Activated B cell treated with CpG ODN at 0.5 μM for 24 hours (primary cell): ENCODE measurements around the gene DAPK3. TPM values are rescaled to one million over a fixed set of nuclear protein-coding genes. Genes with fewer than 3 reads are reported as not detected.

Experiments
- ATAC-seq: fragments of 200-7000 bp; cut with Tn5 transposase; one replicate; pipeline ENCODE4 v1.10.0; 2021; ENCODE audit warnings: low read depth, mild to moderate bottlenecking, moderate library complexity
- CTCF ChIA-PET: fragments of 350-600 bp; sonication (Branson Sonifier 250); formaldehyde crosslinking; loops from one replicate; lab custom pipeline; 2021; ENCODE audit warnings: antibody characterized with exemption; lab: Charles Lee
- POLR2A ChIA-PET: fragments of 350-600 bp; sonication (Branson Sonifier 250); formaldehyde crosslinking; loops from one replicate; lab custom pipeline; 2021; ENCODE audit warnings: antibody characterized with exemption; lab: Charles Lee
- DNase-seq: peaks from one replicate; pipeline ENCODE4 v3.0.0; 2022
- H3K27ac Mint-ChIP-seq: one replicate; pipeline ENCODE4 v1.8.0; 2020; ENCODE audit warnings: mixed read lengths
- H3K27me3 Mint-ChIP-seq: one replicate; pipeline ENCODE4 v1.8.0; 2021; ENCODE audit warnings: mixed read lengths
- H3K36me3 Mint-ChIP-seq: one replicate; pipeline ENCODE4 v1.8.0; 2021; ENCODE audit warnings: low read depth, mixed read lengths
- H3K4me1 Mint-ChIP-seq: one replicate; pipeline ENCODE4 v1.8.0; 2021; ENCODE audit warnings: mixed read lengths
- H3K4me3 Mint-ChIP-seq: one replicate; pipeline ENCODE4 v1.8.0; 2020; ENCODE audit warnings: mild to moderate bottlenecking, mixed read lengths
- H3K9me3 Mint-ChIP-seq: one replicate; pipeline ENCODE4 v1.8.0; 2020; ENCODE audit warnings: mixed read lengths
- CTCF ChIP-seq: fragments of 200-600 bp; IDR thresholded peaks from one replicate; pipeline ENCODE4 v1.8.0; 2022; ENCODE audit warnings: antibody characterized with exemption, mild to moderate bottlenecking
- intact Hi-C: fragments of 100-400 bp; cut with micrococcal nuclease; formaldehyde crosslinking; loops from one replicate; pipeline ENCODE4 v1.15.1; 2024
- total RNA-seq: library from RNA; stranded (reverse); gene quantifications from 2 replicates; pipeline ENCODE4 v1.2.3, GENCODE V29; 2022

Gene DAPK3
- total RNA-seq, 1 donor from 2014 or later: 42.2 TPM

- ATAC-seq (no peak), DNase-seq (no peak)
- peaks cover 5% of the 10 kb centered on the region for H3K27me3 Mint-ChIP-seq
- peaks cover 4% of the 10 kb centered on the region for H3K4me1 Mint-ChIP-seq
- H3K4me3 Mint-ChIP-seq: no peak overlapping the region
- no peak overlapping the region for H3K27ac Mint-ChIP-seq
- no peaks in the 10 kb centered on the region for H3K36me3 Mint-ChIP-seq
- TF ChIP-seq CTCF: no peak
- intact Hi-C loops: no loop called here
- ChIA-PET POLR2A (no interaction called here), CTCF (no interaction called here)
- H3K9me3 Mint-ChIP-seq: no peaks in the 10 kb centered on the region
Measured at GRCh38 chr19:3914199-3914598, 56.7 kb downstream of the DAPK3 start.

GRCh38 chr19:3910105-3910504 lies 60.8 kb downstream of the DAPK3 start:
- Mint-ChIP-seq H3K27me3 (no peaks in the 10 kb centered on the region), H3K4me3 (no peak overlapping the region), H3K36me3 (no peaks in the 10 kb centered on the region), H3K27ac (no peak overlapping the region), H3K9me3 (no peaks in the 10 kb centered on the region), H3K4me1 (no peaks in the 10 kb centered on the region)
- TF ChIP-seq CTCF: no peak
- DNase-seq (no peak), ATAC-seq (no peak)
- CTCF ChIA-PET: no interaction called here
- POLR2A ChIA-PET: no interaction called here
- intact Hi-C loops: no loop called here

Other genes starting within 250 kb of the DAPK3 start
- gene APBA3, start 209.4 kb downstream of the DAPK3 start, total RNA-seq: 42.6 and 51.2 TPM in 2 replicates
- gene MRPL54, start 208.4 kb downstream of the DAPK3 start, total RNA-seq: 81.2 and 90.0 TPM in 2 replicates
- gene RAX2, start 198.9 kb downstream of the DAPK3 start, total RNA-seq: not detected in 2 replicates
- gene MATK, start 184.7 kb downstream of the DAPK3 start, total RNA-seq: 4.0 and 4.8 TPM in 2 replicates
- gene ZFR2, start 102.1 kb downstream of the DAPK3 start, total RNA-seq: 0.31 and 0.34 TPM in 2 replicates
- gene ATCAY, start 90.4 kb downstream of the DAPK3 start, total RNA-seq: not detected in 2 replicates
- gene NMRK2, start 38.0 kb downstream of the DAPK3 start, total RNA-seq: not detected in 2 replicates
- 2,958 and 3,229 TPM in 2 replicates for gene EEF2, start 14.4 kb upstream of the DAPK3 start, total RNA-seq
- 36.4 and 37.2 TPM in 2 replicates for gene PIAS4, start 36.6 kb upstream of the DAPK3 start, total RNA-seq
- 44.5 and 49.2 TPM in 2 replicates for gene ZBTB7A, start 95.8 kb upstream of the DAPK3 start, total RNA-seq
- 126 TPM in 2 replicates for gene MAP2K2, start 153.0 kb upstream of the DAPK3 start, total RNA-seq
- gene CREB3L3, start 182.5 kb upstream of the DAPK3 start, total RNA-seq: not detected in 2 replicates
- gene SIRT6, start 211.5 kb upstream of the DAPK3 start, total RNA-seq: 34.1 and 36.8 TPM in 2 replicates
- gene ANKRD24, start 211.6 kb upstream of the DAPK3 start, total RNA-seq: 0.42 and 0.49 TPM in 2 replicates